Stimulated activated CD4-positive, alpha-beta T cell treated with anti-CD3 and anti-CD28 coated beads, Interleukin-1b, Interleukin-23, amount 100 ng/mL, for 1 hour (primary cell): ENCODE measurements around the gene MIER2.

Experiments
- DNase-seq, 2 donors: peaks; one replicate each; pipeline ENCODE4 v3.0.0-alpha.2; 2020; ENCODE audit warnings: low read depth in 2 of 2

MIER2 gene

DNA sequence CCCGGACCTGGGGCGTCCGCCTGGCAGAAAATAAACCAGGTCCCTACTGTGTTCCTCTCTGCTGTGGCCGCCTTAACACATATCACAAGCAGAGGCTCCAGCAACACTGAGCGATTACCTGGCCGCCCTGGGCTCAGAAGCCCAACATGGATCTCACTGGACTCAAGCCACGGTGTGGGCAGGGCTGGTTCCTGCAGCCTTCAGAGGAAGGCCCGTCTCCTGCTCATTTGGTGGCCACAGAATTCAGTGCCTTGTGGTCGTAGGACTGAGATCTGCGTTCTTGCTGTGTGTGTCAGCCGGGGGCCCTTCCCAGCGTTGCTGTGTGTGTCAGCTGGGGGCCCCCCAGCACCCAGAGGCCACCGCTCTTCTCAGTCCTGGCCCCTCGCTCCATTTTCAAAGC is 34.1 kb upstream of the MIER2 start:
- no peak for DNase-seq

DNA sequence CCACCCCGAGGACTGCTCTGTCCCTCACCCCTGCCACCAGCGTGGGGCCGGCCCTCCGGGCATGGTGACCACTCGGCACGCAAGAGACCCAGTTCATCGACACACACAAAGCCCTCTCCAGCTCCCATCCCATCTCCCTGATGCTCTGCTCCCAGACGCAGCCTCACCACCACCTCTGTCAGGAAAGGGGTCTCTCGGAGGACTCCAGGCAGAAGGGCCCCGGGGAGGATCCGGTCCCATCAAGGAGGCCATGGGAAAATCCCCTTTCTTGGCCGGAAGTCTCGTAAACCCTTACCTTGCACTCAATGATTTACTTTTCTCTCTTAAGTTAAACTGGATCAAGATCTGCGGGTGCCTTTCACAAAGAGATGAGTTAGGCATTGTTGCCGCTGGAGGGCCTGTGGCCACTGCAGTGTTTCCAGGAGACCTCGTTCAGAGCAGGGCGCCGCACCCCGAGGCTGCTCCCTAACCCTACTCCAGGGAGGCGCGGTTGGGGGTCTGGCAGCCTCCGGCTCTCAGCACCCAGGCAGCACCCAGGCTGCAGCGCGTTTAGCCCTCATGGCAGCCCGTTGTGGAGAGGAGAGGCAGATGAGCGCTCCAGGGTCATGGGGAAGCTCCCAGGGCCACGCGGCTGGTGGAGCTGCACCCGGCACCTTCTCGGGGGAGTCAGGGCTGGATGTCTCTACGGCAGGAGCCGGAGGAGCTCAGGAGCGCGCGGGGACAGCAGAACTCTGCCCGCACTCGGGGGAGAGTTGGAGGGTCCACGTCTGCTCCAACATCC is 33.4 kb upstream of the MIER2 start:
- DNase-seq, result no peak

DNA sequence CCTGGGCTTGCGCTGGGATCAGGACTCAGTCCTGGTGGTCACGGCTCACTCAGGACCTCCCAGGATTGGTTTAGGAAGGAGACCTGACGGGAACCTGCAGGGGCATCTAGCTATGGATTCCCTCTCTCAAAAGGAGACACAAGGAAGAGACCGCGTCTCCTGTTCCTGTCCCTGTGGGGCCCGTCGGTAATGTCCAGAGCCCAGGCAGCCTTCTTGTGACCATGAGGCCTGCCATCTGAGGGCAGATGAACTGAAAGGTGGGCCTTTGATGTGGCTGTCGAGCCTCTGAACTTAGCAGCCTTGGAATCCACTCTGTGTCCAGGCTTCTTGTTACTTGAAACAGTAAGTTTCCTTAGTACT is 31.5 kb upstream of the MIER2 start:
- no peak for DNase-seq

DNA sequence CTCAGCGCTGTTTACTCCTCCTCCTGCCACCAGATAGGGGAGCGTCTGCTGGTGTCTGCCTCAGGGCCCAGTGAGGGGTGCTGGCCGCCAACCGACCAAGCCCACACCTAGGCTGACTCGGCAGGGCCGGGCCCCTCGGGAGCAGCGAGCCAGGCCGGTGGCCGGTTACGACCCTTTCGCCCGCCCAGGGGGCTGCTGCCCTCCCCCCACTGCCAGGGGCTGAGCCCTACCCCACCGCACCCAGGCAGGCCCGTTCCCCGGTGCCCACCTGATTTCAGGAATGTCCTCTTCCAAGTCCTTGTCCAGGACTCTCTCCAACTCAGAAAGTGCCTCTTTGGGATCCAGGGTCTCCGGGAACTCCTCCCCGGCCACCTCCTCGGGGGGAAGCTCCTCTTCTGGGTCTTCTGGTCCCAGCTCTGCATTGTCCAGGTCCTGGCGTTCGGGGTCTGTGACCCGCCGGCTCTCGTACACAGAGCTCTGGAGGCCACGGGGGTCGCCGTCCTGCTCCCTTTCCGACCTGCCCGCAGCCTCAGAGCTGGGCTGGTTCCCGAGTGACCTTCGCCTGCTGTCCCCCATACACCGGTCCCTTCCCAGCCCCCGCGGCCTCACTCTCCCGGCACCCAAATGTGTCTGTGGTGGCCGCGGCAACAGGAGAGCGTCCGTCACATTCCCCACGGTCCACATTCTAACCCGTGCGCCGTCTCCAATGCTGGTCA is 31.0 kb upstream of the MIER2 start:
- DNase-seq, result no peak

DNA sequence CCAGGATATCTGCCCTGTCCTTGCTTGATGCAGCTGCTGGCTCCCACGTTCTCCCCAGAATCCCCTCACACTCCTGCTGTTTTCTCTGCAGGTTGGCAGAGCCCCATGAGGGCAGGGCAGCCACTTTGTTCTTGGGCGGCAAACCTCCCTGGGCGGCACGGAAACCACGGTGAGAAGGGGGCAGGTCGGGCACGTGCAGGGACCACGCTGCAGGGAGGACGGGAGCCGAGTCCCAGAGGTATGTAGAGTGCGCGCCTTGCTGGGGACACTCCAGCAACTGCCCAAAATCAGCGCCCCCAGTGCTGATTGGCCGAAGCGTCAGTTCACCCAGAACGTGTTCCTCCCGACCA is 30.3 kb upstream of the MIER2 start:
- DNase-seq, result no peak

DNA sequence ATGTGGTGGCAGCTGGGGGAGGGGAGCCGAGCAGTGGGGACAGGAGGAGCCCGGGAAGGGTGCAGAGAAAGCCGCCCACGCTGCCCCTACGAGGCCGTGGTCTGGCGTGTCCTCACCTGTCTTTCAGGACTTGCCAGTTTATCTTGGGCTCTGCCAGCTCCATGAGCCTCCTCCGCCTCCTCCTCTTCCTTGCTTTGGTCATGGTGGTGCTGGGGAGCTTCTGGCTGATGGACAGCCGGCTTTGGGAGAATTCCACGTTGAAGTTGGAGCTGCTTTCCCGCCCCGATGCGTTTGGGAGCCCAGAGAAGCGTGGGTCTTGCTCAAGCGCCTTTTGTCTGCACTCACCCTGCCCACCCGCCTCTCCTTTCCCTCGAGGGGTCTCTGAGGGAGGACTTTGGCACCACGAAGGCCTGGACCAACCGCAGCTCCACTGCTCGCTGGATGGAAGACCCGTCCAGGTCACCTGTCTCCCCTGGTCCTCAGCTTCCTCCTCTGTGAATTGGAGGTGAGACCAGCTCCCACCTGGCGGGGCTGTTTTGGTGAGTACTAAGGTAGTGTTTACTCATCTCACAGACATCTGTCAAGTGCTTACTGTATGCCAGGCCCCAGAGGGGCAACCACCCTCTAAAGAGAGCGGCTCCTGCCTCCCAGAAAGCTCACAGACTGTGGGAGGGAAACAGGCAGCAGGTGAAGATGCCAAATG is 29.7 kb upstream of the MIER2 start:
- DNase-seq, result no peak

DNA sequence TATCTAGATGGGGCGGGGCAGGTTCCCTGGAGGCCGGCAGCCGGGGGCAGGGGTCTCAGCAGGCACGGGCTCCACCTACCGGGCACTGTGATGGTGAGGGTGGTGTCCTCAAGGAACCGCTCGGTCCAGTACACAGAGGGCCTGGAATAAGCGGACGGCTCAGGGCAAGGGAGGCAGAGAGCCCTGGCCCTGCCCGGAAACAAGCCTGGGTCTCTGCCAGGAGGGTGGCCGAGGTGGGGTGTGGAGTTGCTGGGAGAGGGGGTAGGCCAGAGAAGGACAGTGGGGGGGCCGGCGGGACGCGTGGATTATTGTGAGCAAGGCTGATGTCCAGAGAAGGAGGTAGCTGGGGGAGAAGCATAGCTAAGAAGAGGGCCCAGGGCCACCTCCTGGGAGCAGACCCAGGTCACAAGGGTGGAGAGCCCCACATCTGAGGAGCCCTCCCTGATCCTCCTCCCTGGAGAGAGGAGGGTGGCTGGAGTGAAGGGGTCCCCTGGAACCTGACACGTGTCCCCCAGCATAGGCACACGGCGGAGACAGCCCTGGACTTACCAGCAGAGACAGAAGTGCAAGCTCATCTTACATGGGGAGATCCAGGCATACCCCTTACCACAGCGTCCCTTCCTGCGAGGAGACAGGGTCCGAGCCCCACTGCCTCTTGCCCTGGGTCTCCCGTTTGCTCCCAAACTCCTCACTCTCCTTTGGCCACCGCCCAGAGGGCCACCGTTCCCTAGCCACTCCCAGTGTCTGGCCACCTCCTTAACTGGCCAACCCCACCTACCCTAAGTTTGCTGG is 29.0 kb upstream of the MIER2 start:
- DNase-seq, result no peak

DNA sequence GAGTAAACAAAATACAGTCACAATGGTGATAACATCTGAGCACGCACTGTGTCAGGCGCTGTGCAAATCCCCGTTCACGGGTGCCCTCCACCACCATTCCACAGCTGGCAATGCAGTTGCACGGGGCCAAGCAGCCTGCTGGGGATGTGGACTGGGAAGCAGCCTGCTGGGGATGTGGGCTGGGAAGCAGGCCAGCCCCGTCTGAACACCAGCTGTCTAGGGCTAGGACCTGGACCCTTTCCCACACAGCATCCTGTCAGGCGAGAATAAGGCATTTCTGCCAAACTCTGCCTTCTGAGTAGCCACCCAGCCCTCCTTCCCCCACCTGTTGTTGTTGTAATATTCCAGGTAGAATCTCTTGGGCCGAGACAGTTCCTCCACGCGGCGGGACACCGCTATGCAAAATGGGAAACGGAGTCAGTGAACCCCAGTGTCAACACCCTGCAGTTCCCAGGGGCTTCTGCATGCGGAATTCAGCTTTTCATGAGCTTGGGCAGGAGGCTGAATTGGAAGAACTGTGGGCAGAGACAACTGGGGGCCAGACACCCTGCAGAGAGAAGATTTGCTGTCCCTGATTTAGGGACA is 27.8 kb upstream of the MIER2 start:
- no peak for DNase-seq

DNA sequence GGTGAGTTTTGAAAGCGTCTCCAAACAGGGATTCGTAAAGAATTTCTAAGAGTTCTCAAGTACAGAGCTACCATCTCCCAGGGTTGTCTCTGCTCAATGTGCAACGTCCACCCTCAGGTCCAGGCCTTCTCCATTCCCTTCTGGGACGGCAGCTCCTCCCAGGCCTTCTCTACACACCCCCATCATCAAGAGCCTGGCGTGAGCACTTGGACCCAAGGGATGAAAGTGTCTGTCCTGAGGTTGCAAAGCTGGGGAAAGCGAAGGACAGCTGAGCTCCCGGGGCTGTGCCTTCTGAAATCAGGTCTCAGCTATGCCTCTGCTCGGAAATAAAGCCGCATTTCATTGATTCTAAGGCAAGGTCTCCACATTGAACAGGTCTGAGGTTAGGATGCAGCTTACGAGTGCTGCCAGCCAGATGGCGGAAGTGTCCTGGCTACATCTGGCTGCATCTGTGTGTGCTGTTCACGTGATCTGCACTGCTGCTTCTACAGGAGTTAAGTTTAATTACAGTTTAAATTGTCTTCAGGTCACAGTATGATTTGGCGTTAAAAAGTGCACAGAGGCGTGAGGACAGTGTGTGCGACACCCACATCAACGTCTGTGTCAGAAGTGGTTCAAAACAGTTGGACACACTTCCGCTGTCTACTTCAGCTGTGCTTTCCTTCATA is 27.0 kb upstream of the MIER2 start:
- DNase-seq, result no peak

DNA sequence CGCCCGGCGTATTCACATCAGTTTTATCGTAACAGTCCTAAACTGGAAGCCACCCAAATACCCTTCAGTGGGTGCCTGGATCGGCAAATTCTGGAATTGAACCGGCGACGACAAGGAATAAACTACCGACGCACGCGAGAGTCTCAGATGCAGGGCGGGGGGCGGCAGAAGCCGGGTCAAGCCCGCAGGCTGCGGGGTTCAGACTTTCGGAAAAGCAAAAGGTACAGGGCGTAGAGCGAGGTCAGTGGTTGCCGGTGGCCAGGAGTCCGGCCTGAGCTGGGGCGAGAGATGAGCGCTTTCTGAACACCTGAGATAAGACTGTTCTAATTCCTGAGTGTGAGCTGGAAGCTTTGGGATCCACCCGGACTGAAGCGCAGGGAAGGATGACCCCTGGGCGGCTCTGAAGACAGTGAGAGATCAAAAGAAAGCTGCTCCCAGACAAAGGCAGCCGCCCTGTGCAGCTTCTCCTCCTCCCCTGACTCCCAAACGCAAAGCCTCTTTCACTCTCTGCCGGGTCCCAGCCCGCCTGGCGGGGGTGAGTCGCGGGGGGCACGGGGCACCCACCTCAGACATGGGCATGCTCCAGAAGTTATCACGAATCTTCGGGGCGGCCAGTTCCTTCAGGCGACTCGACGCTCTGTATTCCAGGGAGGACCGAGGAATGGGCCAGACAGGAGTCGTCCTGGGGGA is 26.2 kb upstream of the MIER2 start:
- DNase-seq, result no peak

DNA sequence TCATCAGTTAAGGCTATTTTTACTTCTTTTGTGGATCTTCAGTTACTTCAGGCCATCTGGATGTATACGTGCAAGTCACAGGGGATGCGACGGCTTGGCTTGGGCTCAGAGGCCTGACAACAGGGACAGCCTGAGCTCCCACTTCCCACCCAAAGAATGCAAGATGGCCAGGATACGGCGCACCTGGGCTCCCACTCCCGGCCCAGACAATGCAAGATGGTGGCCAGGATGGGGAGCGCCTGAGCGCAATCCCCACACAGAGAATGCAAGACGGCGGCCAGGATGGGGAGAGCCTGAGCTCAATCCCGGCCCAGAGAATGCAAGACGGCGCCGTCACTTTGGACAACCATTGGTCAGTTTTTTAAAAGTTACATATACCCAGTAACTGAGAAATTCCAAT is 25.3 kb upstream of the MIER2 start:
- DNase-seq, result no peak

DNA sequence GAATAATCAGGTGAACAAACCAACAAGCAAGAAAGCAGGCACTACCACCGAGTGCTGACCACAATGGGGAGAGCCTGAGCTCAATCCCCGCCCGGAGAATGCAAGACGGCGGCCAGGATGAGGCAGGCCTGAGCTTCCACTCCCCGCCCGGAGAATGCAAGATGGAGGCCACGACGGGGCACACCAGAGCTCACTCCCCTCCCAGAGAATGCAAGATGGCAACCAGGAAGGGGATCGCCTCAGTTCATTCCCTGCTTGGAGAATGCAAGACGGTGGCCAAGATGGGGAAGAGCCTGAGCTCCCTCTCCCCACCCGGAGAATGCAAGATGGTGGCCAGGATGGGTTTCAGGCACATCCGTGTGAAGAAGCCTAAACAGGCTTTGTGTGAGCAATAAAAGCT is 24.7 kb upstream of the MIER2 start:
- no peak for DNase-seq

DNA sequence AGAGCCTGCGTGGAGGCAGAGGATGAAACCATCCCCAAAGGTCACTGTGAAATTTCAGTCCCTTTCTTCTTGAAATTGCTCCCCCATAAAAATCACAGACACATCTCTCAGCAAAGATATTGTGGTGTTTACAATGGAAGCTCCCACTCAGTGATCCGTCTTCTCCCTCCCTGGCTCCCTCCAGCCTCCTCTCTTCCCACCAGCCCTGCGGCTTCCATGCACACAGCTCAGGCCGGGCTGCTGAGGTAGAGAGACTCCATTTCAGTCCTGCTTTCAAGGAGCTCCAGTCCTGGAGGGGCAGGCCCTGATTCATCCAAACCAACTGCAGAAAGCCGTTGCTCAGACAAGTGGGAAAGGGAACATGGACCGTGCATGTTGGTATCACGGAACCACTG is 24.0 kb upstream of the MIER2 start:
- DNase-seq, result no peak

DNA sequence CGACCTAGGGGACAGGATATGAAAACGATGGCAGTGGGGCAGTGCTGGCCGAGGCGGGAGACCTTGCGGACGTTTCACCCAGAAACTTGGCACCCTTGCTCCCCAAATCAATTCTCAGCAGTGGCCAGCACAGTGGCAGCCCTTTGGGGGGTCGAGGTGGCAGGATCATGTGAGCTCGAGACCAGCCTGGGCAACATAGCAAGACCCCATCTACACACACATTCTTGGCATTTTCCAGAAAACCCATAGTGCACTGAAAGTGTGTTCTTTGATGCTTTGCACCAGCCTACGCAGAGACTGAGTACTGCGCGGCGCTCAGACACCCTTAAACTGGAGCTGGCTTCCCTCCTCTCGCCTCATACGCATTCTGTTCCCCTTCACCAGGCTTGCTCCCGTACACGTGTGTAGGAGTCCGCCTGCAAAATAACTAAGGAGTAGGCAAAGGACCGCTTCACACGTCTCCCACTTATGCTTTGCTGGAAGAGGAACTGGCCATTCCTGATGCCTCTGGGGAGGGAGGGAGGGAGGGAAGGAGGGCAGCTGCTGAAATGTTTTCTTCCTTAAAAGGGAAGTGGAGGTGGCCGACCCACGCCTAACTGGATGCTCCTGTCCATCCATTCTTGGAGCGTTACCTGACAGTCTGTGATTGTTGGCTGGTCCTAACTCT is 23.5 kb upstream of the MIER2 start:
- no peak for DNase-seq

DNA sequence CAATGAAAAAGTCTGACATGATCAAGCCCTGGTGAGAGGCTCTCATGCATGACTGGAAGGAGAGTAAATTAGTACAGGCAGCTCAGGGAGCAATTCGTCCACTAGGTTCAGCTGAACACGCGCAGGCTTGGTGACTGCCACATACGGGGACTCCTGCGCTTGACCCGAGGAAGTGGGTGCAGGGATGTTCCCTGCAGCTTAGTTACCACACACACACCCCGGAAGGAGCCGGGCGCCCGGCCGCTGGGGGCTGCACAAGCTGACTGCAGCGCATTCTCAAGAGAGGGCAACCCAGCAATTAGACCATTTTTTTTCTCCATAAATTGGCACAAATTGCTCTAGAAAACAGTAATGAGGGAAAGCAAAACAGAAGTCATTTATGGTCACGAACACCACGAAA is 23.0 kb upstream of the MIER2 start:
- no peak for DNase-seq

DNA sequence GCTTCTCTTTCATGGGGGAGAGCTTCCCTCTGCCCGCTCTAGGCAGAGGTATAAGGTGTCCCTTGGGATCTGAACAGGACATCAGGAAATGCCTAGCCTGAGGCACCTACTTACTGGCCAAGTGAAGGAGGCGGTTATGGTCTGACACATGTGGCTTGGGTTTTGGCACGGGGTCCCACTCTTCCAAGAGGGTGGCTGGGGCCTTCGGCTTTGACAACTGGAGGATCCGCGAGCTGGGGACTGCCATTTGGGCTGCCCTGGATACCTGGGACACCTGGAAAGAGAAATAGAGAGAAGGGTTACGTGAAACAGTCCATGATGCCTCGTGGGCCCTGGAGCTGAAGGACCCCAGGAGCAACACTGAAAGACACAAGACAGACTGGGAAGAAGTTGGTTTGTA is 22.4 kb upstream of the MIER2 start:
- no peak for DNase-seq

DNA sequence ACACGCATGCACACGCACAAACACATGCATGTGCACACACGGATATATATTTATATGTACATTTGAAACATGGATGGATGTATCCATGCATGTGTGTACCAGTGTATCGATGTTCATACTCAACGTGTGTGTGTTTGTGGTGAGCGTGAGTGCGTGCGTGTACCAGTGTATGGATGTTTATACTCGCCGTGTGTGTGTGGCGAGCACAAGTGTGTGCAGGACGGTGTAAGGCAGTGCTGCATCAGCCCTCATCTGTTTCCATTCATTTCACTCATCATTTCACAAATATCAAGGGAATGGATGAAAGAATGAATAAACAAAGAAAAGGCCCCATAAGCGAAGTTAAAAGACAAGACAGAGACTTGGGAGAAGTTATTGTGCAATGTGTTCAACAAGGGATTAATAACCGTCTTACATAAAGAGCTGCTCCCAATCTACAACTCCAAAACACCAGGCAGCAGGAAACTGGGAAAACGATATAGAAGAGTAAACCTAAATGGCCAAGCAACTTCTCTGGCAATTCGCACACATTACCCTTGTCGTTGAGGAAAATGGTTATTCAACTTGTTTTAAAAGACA is 21.7 kb upstream of the MIER2 start:
- no peak for DNase-seq

DNA sequence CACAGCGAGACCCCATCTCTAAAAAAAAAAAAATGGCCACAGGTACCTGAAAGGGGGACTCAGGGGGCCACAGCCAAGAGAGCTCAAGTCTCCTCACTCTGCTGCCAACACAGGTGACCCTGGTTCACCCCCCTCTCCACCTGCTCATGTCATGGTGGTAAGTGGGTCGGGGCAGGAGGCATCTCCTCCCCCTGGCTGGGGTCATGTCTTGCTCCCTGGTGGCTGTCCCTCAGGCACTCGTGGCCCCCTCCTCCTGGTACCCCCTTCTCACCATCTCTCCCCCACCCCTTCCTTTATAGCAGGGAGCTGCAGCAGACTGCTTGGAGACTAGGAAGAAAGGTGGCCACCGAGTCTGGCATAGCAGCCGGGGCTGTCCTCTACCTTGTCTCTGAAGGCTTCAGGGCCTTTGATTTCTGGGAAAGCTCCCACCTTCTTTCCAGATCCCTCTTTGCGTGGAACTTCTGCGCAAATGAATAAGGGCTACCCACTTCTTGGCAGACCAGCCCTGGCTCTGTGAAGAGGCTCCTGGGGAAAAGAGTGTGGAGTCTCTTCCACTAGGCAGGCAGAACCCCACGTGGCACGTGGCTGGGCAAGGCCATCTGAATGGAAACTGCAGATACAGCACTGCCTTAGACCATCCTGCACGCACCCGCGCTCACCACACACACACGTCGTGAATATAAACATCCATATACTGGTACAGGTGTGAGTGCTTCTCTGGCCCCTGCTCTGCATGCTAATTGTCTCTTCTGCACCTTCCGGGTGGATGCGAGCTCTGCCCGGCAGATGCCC is 20.1 kb upstream of the MIER2 start:
- no peak for DNase-seq

DNA sequence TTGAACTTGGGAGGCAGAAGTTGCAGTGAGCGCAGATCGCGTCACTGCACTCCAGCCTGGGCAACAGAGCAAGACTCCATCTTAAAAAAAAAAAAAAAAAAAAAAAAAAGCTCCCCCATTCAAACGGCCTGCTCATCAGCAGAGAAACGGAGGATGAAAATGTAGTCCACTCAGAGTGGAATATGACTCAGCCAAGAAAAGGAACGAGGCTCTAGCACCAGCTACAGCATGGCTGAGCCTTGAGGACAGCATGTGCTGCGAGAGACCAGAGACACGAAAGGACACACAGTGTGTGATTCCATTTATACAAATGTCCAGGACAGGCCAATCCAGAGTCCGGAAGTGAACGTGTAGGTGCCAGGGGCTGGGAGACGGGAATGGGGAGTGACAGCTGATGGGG is 18.1 kb upstream of the MIER2 start:
- no peak for DNase-seq
